GM21423 (cell line): Measurements from ENCODE around the gene AEBP2.

Source experiments
- ATAC-seq: cut with Tn5 transposase; IDR thresholded peaks from one replicate; pipeline ENCODE4 v1.9.1; 2021; ENCODE audit warnings: mild to moderate bottlenecking, moderate library complexity; ENCODE audit not compliant: unreplicated experiment

The AEBP2 gene

DNA sequence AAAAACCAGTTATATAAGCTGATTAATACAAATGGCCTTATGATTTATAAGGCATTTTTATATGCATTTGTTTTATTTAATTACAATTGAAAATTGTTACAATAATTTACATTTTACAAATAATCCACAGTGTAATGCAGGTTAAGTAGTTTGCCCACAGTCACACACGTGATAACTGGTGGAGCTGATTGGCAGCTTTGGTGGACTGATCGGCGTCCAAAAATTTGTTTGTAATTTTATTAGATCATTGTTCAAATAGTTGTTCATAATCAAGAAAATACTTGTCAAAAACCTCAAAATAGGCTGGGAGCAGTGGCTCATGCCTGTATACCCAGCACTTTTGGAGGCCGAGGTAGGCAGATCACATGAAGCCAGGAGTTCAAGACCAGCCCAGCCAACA, 59.7 kb downstream of the AEBP2 start:
- no peak for ATAC-seq

- no peak for ATAC-seq
Measured at GRCh38 chr12:19506497-19506896, 67.2 kb downstream of the AEBP2 start.

DNA sequence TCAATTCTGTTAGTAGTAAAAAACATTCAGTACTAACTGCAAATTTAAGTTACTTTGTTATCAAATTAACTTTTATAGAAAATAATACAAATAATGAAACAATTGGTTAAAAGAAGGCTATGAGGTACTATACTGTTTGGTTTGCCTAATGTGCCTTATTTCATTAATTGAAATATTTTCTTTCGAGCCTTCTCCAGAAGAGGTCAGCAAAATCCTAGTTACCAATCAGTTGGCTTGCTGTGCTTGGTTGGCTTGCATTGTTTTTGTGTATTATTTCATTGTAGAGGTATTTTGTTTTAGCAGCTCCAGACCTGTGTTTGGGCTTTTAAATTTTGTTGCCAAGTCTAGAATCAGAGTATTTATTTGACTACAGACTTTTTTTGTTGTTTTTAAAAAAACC, 68.5 kb downstream of the AEBP2 start:
- no peak for ATAC-seq

- no peak for ATAC-seq
Measured at GRCh38 chr12:19510461-19510860, 71.2 kb downstream of the AEBP2 start.

DNA sequence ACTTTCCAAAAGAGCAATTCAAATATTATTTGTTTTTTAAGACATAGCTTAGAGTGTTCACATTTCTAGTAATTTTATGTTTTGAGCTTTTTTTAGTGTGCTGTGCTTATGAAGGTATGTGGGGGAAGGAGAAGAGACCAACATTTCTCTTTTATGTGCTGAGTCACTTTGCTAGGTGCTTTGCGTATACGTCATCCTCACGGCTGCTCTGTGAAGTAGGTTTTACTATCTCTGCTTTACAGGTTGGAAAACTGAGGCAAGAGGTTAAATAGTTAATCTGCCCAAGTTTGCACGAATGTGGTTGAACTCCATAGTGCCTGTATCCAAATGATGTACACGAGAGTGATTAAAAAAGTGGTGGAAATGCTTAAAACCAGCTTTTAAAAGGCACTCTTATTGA, 75.9 kb downstream of the AEBP2 start:
- no peak for ATAC-seq

DNA sequence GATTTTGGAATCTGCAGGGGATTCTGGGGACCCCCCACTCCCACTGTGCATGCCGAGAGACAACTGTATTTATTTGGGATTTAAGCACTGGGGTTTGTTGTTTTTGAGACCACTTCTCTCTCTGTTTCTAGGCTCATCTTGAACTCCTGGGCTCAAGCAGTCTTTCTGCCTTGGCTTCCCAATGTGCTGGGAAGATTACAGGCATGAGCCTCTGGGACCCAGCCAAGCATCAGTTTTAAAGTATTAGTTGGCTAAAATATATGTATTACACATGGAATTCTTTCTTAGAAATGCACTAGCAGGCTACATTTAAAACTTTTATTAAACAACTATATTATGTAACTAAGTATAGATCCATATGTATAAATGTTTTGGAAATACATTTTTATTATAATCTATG, 78.3 kb downstream of the AEBP2 start:
- ATAC-seq, result no peak

DNA sequence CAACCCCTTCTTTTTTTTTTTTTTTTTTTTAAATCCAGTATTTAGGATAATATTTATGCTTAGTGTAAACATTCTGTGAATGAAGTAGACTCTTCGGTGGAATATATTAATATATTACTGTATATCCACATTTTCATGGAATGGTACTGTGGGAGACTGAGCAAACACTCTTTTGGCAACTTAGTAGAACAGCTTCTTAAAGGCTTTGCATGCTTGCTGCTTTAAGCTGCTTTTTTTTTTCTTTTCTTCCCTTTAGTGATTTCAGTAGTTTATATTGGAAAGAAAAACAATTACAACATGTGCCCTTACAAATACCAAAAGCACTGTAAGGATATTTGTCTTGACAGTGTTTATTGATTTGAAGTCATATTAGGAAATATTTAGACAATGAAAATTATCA, 78.9 kb downstream of the AEBP2 start:
- ATAC-seq, result no peak

DNA sequence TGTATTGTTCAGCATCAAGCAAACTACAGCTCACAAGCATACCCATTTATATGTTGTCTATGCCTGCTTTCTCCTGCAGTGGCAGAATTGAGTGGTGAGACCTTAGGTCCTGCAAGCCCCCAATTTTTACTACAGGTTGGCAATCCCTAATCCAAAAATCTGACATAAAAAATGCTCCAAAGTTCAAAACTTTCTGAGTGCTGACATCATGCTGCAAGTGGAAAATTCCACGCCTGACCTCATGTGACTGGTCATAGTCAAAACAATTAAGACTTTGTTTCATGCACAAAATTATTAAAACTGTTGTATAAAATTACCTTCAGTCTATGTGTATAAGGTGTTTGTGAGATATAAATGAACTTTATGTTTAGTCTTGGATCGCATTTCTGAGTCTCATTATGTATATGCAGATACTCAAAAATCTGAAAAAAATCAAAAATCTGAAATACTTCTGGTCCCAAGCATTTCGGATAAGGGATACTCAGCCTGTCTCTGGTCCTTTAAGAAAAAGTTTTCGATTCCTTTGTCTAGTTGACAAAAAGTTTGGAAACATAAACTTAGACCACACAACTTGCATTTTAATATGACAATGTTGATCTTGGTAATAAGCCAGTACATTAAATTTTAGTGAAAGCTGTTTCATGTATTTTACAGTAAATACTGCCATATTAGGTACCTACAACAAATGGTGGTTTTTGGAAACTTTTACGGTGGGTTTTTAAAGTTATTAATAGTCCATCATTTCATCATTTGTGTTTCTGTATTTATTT, 81.5 kb downstream of the AEBP2 start:
- no peak for ATAC-seq

GRCh38 chr12:19525274-19525673, 86.0 kb downstream of the AEBP2 start:
- no peak for ATAC-seq

GRCh38 chr12:19527866-19528265, 88.6 kb downstream of the AEBP2 start:
- ATAC-seq, result no peak

DNA sequence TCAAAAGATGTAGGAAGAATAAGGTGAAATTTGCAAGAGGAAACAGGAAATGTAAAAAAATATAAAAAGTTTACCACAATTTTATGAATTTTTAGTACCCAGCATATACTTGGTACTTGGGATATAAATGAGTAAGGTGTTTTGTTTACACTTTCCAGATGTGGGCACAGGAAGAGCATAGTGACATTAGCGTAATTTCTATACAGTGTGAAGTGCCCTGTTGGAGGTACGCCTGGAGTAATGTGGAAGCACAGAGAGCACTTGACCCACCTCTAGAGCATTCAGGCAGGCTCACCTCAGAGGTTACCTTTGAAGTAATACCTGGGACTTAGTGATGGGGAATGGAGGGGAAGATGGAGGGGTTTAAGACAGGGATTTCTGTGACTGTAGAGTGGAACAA, 89.5 kb downstream of the AEBP2 start:
- ATAC-seq, result no peak

GRCh38 chr12:19529951-19530636, 90.8 kb downstream of the AEBP2 start:
- no peak for ATAC-seq

- ATAC-seq, result no peak
Measured at GRCh38 chr12:19530637-19531023, 91.3 kb downstream of the AEBP2 start.

DNA sequence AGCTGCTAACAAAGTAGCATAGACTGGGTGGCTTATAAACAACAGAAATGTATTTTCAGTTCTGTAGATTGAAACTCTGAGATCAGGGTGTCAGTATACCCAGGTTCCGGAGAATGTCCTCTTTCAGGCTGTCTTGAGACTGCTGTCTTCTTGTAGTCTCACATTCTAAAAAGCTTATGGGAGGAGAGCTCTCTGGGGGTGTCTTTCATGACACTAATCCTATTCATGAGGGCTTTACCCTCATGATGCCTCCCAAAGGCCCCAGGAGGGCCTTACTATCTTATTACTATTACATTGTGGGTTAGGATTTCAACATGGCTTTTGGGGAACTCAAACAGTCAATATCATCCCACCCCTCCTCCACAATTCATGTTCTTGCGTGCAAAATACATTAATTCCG, 94.3 kb downstream of the AEBP2 start:
- no peak for ATAC-seq

- no peak for ATAC-seq
Measured at GRCh38 chr12:19539071-19539470, 99.8 kb downstream of the AEBP2 start.

DNA sequence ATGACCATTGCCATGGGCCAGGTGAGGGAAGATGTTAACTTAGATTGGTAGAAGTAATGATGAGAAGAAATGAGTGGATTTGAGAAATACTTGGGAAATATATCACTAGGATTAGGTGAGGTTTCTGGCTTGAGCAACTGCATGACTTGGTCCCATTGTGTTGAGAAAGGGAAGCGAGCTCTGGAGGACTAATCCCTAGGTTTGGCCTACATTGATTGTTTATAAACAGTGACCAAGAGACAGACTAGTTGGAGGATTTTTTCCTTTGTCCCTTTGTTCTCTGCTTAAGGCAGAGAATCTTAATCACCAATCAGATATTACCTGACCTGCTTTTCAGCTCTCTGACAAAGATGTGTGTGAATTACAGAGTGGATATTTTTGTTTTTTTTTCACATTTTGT, 100.5 kb downstream of the AEBP2 start:
- no peak for ATAC-seq

- no peak for ATAC-seq
Measured at GRCh38 chr12:19542606-19543005, 103.3 kb downstream of the AEBP2 start.

GRCh38 chr12:19544353-19544752, 105.1 kb downstream of the AEBP2 start:
- ATAC-seq, result no peak

DNA sequence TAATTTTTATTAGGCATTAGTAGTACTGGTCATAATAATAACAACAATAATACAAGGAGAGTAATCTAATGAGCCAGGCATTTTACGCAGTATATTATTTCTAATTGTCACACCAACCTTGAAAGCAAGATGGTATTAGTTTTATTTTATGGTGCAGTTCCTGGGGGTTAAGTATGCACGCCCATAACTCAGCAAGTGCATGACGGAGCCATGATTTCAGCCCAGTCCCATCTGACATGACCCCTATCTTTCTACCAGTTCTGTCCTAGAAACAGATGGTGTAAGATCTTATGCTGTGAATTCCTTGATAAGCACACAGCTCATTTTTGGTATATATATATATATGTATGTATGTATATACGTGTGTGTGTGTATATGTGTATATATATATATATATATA, 106.0 kb downstream of the AEBP2 start:
- ATAC-seq, result no peak

DNA sequence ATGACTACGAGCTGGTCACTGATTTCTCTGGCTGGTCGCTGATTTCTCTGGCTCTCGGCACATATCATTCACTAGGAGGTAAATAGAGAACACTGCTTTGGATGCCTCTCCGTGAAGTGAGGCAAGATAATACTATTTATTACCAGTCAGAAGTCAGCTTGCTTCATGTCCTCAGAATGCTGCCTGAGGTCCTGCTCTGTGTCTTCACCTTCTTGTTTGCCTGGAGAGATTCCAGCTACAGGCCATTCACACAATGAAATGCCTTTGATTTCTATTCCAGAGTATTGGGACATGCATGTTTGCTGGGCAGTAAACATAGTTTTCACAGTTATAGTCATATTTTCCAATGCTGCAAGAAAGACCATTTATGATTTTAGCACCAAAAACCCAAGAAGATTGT, 106.7 kb downstream of the AEBP2 start:
- ATAC-seq, result no peak

- no peak for ATAC-seq
Measured at GRCh38 chr12:19546611-19547162, 107.4 kb downstream of the AEBP2 start.

- ATAC-seq, result no peak
Measured at GRCh38 chr12:19547271-19547671, 108.0 kb downstream of the AEBP2 start.
